A549 treated with AZD9567 at 1 μM for 4 hours (cell line): ENCODE data around the gene SLC39A11. TPM values are rescaled to one million over a fixed set of nuclear protein-coding genes. Genes with fewer than 3 reads are reported as not detected.

Experiments
- total RNA-seq: library from RNA; stranded (reverse); fragments of 200-300 nt; extraction: Qiagen RNA extraction; gene quantifications from 5 replicates; pipeline ENCODE4 v1.2.3, GENCODE V29; 2022; ENCODE audit not compliant: insufficient read depth

SLC39A11 gene, protein sequence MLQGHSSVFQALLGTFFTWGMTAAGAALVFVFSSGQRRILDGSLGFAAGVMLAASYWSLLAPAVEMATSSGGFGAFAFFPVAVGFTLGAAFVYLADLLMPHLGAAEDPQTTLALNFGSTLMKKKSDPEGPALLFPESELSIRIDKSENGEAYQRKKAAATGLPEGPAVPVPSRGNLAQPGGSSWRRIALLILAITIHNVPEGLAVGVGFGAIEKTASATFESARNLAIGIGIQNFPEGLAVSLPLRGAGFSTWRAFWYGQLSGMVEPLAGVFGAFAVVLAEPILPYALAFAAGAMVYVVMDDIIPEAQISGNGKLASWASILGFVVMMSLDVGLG
- total RNA-seq: 13.1 to 16.5 TPM (median 15.4 TPM) in 5 replicates

DNA sequence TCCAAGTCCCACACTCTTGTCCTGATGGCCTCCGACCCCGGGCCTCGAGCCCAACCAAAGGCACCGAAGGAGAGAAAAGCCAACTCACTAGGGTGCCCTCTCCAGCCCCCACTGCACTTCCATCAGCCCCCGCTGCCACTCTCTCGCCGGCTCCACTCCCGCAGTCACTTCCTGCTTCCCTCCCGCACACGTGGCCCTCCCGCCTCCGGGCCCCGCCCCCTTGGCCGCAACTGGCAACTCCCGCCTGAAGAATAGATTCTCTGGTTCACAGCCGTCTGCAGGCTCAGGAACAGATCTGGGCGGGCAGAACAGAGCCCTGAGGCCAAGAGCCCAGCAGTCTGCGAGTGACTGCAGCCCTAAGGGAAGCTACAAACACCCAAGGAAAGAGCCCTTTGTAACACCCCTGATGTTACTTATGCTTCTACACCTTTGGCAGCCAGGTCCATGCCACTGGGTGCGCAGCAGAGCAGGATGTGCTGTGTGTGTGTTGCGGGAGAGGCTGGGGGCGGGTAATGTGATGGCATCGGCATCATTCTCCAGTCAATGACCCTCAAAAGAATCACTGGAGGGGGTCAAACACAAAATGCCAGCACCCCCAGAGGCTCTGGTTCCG lies at the start of gene SLC39A11:
Gene SLC39A11 (minus strand): TSS at position 166 of the 613 bp plus-strand sequence. CDS start 3,924 bp downstream, outside the sequence.

Other genes with a start within 250 kb of the SLC39A11 start
- 0.05 to 0.20 TPM (median 0.08 TPM) in 4 of 5 replicates, not detected in the other for gene SSTR2, start 72.3 kb upstream of the SLC39A11 start, total RNA-seq
- gene COG1, start 100.4 kb upstream of the SLC39A11 start, total RNA-seq: 23.0 to 27.3 TPM (median 24.1 TPM) in 5 replicates
- not detected in 5 replicates for gene CPSF4L, start 169.2 kb upstream of the SLC39A11 start, total RNA-seq
- gene CDC42EP4, start 219.3 kb upstream of the SLC39A11 start, total RNA-seq: 51.2 to 59.3 TPM (median 57.1 TPM) in 5 replicates